Non-pigmented ciliary epithelial cell (primary cell): Measurements from ENCODE around the gene DOLPP1.

Source experiments
- DNase-seq: peaks from one replicate; pipeline ENCODE4 v3.0.0-alpha.2; 2010; ENCODE audit warnings: low read depth

The DOLPP1 gene

DNA sequence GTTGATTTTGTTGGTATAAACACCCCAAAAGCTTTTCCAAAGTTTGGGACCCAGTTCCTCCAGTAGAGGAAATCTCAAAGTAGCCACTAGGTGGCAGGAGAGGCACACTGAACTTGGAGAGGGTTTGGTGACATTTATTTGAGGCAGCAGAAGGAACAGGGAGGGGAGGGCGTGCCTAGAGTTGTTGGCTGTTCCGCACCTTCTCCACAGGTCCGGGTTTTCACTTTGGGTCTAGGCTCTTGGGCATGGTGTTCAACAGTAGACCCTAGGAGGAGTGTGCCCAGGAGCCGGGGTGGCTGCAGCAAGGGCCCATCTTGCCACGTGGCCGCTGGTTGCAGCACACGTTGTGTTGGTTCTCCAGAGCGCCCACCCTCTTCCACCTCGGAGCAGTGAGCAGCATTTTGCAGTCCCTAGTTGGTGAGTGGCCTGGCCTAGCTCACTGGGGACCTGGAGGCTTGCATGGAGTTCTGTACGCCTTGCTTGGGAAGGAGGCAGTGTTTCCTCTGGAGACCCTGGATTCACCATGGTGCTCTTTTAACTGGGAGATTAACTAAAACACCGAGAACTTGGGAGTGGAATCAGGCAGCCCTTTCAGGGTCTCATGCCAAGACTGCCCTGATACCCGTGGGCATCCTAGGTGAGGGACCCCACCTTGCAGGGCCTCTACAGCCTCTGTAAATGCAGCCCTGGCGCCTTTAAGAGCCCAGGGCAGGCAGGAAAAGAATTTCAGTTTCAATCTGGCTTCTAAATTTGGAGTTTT, 58.5 kb downstream of the DOLPP1 start:
- no peak for DNase-seq

DNA sequence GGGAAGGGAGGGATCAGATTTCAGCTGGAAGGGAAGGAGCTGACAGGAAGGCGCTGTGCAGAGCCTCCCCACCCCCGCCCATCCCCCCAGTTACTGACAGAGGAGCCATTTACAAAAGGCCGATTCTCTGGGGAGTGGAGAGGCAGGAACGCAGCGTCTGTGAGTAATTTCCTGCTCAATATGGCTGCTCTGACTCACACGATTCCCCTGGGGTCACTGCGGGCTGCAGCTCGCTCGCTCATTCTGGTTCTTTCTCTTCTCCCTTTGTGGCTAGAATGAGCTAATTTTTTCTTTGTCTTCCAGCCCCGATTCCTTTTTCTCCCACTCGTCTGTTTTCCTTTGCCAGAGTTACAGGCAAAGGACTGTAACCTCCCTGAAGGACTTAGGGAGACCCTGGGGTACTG, 59.1 kb downstream of the DOLPP1 start:
- DNase-seq: peak; percentile 98
